Fibroblast of the conjunctiva (primary cell): Measurements from ENCODE around the gene SERPINA10.
"Not testable (repeated sequence)": the region's sequence is repeated elsewhere in the genome, so short reads cannot be mapped to it uniquely, and the experiment has no call there.

Experiments used
- DNase-seq: peaks from one replicate; pipeline ENCODE4 v3.0.0-alpha.2; 2010; ENCODE audit warnings: low read depth

The SERPINA10 gene

DNA sequence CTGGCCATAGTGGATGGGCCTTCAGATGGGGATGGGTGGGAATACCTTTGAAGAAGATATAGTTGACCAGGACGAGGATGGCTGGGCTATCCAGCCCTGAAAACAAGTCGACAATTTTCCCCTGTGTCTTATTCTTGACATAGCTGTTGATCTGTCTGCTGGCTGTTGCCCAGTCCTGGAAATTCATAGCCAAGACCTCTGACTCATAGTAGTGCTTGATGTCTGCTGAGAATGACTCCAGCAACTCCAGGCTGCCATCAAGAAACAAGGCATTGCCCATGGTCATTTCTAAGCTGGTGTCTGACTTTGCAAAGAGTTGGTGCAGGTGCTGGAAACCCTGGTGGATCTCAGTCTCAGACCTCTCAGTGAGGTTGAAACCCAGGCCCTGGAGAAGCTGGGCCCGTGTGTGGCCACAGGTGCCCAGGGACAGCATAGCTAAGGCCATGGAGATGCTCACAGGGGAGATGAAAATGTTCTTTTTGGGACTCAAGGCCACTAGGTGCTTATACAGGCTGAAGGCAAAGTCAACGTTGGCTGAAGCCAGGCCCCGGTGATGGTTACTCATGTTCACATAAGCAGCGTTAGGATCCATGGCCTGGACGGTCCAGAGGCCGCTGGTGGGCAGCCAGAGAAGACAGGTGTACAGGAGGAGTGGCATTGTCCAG, 21.1 kb upstream of the SERPINA10 start:
- no peak for DNase-seq

DNA sequence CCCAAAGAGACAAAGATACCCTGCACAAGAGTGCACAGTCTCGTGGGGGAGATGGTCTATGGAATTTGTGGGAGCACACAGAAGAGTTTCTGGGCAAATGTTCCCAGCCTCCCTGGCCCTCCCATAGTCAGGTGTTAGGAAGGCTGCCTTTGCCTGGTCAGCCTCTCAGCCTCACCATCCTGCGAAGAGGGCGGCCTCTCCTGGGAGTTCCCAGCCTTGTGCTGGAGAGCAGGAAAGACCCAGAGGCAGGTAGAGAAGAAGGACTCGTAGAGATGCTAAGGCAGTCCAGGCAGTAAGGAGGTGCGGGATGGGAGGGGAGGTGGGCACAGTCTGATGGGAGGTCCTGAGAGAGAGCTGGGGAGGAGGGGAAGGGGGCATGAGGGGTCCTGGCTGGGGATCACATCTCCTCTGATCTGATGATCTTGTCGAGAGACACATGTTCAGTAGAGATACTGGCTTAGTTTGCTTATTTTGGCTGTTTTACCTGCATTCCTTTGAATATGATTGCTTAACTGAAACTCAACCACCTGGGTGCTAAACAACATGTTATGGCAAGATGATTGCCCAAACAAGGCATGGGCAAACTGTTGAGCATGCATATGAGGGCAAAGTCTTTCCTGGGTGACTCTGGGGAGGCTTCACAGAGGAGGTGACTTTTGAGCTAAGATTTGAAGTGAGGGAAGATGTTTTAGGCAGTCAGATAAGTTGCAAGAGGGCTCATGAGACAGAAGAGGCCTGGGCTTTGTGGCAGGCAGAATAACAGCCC, 19.6 kb upstream of the SERPINA10 start:
- no peak for DNase-seq

DNA sequence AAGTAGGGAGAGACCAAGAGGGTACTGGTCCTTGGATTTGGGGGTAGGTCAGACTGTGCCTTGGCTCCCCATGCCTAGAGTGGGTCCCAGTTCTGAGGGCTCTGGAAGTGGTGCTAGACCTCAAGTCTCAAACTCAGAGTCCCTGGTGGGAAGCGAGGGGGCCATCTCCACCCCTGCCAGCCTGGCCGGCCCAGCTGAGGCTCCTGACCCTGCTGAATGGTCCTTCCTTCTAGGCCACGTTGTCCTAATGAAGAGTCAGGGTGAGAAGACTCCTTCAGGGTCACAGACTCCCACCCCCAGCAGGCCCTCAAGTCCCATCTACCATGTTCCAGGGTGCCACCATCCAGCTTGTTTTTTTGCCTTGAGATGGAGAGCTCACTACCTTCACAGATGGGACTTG, 17.2 kb upstream of the SERPINA10 start:
- no peak for DNase-seq

DNA sequence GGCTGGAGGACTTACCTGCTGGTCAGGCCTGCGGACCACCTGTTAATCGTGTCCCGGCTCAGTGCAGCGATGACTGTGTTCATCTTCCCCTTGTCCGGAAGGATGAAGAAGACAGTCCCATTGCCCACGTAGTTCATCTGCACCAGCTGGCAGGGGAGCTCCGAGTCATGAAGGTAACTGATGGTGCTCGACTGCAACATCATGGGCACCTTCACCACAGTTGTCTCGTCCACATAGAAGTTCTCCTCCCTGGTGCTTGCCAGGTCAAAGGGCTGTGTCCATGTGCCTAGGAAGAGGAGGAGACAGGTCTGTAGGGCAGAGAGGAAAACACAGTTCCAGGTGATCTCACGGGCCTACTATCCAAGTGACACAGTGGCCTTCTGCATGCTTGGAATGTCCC, 16.7 kb upstream of the SERPINA10 start:
- no peak for DNase-seq

DNA sequence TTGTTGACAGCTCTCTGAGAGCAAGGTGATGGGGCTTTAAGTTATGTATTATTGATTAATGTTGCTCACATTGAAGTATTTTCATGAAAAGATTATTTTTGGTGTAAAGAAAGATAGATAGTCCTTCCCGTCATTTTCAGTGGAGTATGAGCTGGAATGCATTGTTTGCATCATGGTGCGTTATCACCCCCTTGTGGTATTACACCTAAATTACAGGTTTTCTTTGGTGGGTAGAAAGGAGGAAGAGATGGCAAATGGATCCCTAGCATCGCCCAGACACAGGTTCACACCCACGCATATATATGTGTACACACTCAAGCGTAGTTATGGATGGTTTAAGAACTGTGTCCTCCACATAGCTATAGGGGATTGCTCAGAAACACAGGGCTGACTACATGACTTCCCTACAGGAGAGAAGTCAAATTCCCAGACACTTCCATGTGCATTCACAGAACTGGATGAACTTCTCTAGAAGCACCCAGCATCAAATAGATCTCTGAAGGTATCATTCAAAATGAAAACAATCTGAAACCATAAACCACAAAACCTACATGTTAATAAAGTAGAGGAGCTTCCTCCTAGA, 14.4 kb upstream of the SERPINA10 start:
- no peak for DNase-seq

DNA sequence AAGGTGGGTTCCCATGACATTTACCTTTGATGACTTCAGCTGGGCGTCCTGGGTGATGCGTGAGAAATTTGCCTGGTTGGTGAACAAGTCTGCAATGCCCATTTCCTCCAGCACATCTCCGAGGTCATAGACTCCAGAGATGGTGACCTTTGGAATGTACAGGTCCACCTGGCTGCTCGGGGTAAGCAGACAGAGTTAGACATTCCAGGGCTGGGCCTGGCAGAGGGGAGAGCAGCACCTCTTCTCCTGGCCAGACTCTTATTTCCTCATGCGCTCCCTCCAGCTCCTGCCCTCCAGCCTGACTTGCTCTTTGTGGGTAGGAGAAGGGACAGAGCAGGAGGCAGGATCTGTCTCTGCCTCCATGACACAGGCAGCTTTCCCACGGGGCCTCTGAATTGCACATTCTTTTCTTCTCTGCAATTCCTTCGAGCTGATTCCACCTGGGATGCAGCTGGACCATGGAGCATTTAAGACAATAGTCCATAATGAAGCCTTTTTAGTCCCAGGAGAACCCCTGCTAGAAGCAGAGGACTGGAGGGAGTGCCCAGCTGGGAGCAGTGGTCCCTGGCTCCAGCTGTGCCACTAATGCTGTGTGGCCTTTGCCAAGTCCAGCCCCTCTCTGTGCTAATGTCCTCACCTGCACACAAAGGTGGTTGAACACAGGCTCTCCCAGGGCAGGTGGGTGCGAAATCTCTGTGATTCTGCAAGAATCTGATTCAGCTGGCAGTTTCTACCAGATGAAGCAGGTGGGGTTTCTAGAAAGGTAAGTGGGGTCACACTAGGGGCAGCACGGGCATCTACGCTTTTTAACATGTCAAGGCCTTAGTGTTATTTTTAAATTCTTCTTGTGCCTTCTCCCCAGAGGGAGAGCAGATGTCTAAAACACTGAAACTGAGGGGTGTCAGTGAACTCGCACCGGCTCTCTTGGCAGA, 13.2 kb upstream of the SERPINA10 start:
- no peak for DNase-seq

DNA sequence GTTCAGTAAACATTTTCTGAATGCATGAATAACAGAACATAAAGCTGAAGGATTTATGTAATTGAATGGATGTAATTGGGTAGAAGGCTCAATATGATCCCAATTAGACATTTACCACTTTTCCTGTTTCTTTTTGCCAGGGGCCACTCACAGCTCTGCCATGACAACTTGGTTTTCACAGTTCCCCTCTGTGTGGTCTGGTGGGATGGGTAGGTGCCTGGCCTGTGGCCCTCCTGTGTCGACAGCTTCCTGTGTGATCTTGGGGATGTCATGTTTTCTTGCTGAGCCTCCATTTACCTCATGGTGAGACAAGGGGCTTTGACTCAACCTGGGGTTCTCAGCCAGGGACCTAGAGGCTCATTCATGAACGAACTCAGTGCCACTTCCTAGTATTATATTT, 12.6 kb upstream of the SERPINA10 start:
- DNase-seq, result no peak

DNA sequence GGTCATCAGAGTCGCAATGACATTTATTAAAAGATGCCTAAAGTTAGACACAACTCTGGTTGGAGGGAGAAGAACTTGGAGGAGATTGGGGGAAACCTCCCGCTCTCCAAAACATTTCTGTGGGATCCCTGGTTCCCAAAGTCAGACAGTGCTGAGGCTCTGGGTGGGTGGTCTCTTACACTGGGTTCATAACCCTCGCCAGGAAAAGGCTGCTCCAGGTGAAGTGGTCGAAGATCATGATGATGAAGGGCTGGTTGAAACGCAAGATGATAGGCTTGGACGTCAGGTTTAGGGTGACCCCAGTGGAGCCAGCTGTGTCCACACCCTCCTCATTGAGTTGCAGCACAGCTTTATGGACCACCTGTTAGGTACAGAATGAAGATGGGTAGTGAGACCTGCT, 11.2 kb upstream of the SERPINA10 start:
- no peak for DNase-seq

DNA sequence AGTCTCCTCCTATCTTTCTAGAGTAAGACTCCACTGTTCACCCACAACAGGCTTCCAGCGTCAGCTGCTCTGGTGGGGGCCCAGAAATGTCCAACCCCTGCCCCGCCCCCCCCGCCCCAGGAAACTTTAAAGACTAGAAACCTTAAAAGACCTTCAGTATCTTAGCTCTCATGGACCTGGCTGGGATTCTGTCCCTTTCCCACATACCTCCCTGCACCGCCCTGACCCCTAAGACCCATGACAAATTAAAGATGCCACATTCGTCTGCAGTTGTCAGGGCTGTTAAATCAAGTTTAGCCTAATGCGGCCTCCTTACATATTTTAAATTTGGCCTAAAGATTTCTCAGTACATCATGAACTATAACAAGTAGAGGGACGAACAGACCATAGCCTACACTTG, 10.0 kb upstream of the SERPINA10 start:
- DNase-seq, result no peak

DNA sequence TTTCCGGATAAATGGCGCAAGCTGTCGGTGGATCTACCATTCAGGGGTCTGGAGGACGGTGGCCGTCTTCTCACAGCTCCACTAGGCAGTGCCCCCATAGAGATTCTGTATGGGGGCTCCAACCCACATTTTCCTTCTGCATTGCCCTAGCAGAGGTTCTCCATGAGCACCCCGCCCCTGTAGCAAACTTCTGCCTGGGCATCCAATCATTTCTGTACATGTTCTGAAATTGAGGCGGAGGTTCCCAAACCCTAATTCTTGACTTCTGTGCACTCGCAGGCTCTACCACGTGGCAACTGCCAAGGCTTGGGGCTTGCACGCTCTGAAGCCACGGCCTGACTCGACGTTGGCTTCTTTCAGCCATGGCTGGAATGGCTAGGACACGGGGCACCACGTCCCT, 5.1 kb upstream of the SERPINA10 start:
- no peak for DNase-seq

DNA sequence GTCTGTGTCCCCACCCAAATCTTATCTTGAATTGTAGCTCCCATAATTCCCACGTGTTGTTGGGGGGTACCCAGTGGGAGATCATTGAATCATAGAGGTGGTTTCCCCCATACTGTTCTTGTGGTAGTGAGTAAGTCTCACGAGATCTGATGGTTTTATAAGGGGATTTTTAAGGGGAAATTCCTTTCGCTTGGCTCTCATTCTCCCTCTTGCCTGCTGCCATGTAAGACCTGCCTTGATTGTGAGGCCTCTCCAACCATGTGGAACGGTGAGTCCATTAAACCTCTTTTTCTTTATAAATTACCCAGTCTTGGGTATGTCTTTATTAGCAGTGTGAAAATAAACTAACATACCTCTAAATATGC, 3.1 kb upstream of the SERPINA10 start:
- not testable (repeated sequence) for DNase-seq

DNA sequence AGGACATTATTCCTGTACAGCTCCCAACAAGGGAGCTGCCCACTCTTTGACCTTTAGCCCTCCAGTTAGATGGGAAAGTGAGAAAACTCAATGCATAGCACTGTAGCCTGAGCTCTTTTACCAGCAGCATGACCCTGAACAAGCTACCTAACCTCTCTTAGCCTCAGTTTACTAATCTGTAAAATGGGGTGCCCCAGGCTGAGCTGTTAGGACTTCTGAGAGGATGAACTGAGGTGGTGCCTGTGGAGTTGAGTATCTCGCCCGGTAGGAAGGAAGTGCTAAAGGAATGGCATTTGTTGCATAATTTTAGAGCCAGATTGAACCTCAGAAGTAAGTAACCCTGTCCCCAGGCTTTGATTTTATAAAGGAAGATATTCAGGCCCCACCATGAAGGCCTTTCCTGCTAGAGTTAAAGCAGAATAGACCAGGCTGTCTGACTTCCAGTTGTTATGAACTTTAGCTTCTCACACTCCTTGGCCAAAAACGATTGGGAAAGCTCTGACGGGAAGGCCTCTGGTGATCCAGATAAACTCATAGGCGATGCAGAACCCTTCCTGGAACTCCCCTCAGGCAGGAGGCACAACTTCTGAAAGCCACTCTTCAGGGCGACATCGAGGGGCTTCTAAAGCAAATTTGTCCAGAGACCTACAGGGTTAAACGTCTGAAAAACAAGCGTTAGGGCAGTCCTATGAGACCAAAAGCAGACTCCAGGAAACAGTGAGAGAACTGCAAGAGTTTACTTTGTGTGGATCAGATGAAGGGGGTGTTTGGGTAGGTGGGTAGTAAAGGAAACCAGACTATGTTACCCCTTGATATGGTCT, 2.5 kb upstream of the SERPINA10 start:
- DNase-seq, result no peak

DNA sequence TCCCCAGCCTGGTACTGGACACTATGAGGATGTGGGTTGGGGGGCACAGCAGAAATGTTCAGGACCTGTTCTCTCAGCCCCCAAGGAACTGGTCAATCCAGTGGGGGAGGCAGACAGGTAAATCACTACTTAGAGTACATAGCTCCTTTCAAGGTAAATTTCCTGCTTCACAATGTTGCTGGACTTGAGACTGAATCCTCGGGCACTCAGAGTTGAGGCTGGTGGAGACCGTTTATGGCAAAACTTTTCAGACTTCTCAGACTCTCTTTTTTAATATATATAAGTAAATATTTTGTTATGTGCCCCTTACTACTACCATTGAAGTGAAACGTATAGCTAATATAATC, 483 bp upstream of the SERPINA10 start:
- DNase-seq, result no peak

DNA sequence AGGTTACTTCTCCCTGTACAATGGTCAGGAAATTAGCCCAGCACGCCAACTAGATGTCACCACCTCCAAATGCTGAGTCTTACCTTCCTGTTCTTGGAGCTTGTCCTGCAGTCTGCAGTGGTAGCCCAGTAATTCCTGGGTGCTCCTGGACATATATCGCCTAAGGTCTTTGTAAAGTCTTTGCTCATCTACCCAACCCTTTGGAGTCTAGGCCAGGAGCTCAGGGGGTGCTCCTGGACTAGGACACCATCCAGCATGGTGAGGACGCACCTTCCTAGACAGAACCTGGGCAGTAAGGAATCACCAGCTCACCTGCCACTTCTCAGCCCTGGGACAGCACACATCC, 569 bp downstream of the SERPINA10 start:
- no peak for DNase-seq

DNA sequence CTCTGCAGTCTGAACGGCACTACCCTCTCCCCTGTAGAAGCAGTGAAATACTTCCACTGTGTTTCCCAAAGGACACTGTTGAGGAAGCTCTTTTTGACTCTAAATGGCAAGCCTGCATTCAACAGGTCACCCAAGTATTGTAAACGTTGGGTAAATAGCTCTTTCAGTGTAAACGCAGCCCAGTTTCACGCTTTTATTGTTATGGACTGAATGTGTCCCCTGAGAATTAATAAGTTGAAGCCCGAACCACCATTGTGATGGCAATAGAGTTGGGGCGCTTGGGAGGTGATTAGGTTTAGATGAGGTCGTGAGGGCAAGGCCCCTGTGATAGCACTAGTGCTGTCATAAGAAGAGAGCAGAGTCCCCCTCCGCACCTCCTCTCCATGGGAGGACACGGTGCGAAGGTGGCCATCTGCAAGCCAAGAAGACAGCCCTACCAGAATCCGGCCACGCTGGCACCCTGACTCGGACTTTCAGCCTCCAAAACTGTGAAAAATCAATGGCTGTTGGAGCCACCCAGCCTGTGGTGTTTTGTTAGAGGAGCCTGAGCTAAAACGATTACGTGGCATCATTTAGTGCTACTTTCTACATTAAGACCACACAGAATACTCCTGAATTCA, 1.1 kb downstream of the SERPINA10 start:
- DNase-seq, result no peak

DNA sequence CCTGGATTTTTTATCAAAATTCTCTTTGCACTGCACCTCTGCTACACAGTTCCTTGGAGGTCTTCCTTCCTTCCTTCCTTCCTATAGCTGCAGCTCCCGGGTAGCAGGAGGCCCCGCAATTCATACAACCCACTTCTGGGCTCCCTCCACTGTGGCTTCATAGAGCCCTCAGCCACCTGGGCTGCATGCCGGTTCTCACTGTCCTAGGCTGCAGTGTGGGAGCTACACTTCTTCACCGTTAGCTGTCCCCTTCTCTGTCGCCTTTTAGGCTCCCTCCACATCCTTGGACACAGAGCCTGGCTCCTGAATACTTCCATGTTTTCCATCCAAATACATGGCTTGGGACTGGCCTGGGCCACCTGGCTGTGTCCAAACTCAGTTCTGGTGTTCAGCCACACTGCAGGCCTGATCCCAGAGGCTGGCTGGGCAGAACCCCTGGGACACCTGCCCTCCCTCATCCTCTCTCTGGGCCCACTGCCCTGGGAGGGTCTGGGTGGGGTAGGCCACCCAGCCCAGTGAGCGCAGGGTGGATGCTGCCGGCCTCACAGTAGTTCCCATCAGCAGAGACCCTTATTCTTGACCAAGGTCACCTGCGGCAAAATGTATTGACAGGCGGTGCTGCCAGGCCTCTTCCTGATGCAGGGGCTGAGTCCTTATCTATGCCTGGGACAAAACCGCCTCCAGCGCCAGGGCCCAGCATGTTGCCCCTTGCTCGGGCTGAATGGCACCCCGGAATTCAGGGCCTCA, 1.7 kb downstream of the SERPINA10 start:
- DNase-seq, result no peak

DNA sequence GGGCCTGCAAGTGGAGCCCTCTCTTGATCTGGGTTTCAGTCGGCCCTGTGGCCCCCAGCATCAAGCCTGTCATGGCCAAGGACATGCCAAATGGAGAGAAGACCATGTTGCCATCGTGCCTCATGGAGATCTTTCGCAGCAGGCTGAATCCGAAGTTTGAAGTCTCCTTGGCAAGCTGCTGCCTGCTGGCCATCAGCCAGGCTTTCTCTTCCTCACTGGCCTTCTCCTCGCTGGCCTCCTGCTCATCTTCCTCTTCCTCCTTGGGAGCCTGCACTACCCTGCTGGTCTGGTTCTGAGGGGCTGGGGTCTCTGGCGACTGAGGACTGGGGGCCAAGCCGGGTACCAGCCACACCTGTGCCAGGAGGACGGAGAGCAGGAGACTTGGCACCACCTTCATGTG, 2.9 kb downstream of the SERPINA10 start:
- no peak for DNase-seq

DNA sequence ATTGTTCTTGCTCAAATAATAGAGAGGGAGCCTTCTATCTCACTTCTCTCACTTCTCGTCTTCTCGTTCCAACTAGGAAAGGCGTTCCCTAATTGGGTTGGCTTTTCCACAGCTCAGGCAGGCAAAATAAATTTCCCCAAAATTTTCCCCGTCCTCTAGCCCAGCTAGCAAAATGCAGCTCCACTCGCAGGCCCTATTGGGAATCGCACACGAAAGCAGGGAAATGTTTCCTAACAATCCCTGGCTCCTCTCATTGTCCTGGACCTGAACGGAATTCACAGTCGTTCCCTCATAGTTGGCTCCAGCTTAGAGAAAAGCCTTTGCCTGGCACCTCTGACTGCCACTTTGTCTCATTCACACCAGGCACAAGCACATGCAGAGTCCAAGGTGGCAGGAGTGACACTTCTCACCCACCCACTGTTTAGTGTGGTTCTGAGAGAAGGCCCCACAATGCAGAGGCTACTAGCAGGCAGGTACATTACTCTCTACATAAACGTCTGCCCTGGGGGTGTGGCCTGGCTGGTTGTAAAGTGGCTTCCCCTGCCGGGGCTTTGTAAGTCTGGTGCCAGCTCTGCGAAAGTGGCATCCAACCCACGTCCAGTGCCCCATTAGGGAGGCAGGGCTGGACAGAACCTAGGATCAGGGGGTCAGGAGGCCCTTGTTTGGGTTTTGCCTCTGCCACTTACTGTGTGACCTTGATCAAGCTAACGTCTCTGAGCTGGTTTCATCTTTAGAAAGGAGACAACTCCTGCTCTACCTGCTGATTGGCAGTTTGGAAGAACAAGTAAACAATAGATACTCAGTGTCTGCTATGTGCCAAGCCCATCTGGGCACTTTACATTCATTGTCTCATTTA, 4.2 kb downstream of the SERPINA10 start:
- DNase-seq, result no peak

DNA sequence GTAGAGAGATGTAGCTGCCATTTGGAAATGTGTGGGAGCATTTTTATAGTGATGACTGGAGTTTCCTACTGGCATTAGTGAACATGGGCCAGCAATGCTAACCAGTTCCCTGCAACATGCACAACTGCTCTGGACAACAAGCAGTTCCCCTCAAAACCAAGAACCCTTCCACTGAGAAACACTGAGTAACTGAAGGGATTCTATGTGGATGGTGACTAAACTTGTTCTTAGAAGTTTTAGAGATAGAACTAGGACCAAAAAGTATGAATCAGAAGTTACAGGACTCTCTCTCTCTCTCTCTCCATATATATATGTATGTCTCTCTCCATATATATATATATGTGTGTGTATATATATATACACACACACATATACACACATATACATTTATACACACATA, 7.9 kb downstream of the SERPINA10 start:
- no peak for DNase-seq

DNA sequence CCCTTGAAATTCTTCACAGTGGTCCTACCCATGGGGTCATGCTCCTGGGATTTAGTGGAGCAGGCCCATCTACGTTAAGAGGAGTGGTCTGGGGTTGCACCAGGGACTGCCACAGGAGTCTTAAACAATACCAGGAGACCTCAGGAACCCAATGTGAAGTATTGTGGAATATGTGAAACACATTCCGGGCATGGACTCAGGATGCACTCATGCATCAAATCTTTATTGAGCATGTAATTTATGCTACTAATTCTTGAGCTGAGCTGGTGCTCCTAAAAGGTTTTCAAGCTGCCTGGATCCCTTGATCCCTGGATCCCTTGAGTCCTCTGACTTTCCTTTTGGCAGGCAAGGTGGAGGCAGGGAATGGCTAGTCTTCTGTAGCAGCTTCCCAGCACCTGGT, 8.8 kb downstream of the SERPINA10 start:
- DNase-seq, result no peak
